SKM-1 treated with dmso at 0.1 percent for 144 hours (cell line): Measurements from ENCODE around the gene CFAP206.

Experiments used
- DNase-seq: peaks from one replicate; lab custom pipeline; 2025; ENCODE audit not compliant: unreplicated experiment; lab: John Stamatoyannopoulos, UW

Gene CFAP206, protein sequence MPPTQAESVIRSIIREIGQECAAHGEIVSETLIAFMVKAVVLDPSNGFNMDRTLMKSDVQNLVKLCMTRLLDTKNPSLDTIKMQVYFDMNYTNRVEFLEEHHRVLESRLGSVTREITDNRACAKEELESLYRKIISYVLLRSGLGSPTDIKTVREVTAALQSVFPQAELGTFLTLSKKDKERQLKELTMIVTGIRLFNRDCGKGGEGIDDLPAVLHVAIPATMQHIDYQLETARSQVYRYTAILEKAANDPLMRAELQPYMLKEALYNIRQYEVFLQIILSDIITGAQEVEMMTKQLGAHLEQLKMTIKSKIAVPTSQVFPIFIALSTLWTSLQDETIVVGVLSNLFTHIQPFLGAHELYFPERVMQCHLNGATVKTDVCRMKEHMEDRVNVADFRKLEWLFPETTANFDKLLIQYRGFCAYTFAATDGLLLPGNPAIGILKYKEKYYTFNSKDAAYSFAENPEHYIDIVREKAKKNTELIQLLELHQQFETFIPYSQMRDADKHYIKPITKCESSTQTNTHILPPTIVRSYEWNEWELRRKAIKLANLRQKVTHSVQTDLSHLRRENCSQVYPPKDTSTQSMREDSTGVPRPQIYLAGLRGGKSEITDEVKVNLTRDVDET

DNA sequence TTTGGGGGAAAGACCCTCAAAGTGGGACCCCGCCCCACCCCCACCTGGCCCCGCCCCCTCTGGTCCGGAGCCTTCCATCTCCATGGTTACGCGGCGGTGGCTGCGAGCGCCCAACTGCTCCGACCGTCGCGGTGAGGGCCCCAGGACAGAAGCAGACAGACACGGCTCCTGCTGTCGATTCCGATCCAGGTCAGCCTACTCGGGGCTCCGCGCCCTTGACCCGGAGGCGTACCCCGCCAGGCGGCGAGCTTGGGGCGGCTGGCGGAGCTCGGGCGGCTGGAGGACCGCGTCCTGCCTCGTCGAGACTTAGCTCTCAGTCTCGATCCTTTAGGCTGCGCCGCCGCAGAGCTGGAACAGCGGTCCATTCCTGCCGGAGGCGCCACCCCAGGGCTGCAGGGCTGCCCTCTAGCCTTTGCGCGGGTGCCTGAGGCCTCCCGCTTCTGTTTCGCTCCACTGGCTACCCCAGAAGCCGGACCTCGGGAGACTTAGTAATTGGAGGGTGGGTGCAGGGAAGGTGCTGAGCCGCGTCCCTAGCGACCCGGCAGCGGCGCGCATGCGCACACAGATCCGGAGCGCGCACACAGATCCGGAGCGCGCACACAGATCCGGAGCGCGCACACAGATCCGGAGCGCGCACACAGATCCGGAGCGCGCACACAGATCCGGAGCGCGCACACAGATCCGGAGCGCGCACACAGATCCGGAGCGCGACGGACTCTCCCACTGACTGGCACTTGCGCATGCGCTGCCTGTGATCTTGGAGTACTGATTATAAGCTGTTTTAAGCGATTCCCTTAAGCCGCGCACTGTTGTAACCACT lies at the start of gene CFAP206:
Gene CFAP206, plus strand, starts transcription at position 72 of the 820 bp plus-strand sequence. CDS start 1,868 bp downstream, outside the sequence.
- DNase-seq, result peak; percentile 67

GRCh38 chr6:87364602-87365252 lies 43.0 kb upstream of the CFAP206 start:
- no peak for DNase-seq

- DNase-seq, result no peak
Observed at GRCh38 chr6:87366072-87366827, 41.5 kb upstream of the CFAP206 start.

DNA sequence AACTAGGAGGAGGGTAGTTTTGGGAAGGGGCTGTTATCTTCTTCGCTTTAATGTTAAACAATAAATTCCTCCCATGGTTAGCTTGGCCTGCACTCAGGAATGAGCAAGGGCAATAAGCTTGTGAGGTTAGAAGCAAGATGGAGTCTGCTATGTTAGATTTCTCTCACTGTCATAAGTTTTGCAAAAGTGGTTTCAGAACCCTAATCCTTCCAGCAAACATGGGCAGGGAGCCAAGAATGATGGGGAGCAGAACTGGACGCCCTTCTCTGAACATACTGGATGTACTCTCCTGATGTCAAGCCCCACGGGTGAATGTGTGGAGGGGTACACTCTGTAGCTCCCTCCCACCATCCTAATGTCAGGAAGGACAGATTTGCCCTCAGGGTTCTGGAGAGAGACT lies 40.9 kb upstream of the CFAP206 start:
- DNase-seq, result no peak

GRCh38 chr6:87373377-87373776 lies 34.4 kb upstream of the CFAP206 start:
- DNase-seq, result no peak

GRCh38 chr6:87375315-87375714 lies 32.5 kb upstream of the CFAP206 start:
- no peak for DNase-seq

- no peak for DNase-seq
Observed at GRCh38 chr6:87376643-87377042, 31.1 kb upstream of the CFAP206 start.

DNA sequence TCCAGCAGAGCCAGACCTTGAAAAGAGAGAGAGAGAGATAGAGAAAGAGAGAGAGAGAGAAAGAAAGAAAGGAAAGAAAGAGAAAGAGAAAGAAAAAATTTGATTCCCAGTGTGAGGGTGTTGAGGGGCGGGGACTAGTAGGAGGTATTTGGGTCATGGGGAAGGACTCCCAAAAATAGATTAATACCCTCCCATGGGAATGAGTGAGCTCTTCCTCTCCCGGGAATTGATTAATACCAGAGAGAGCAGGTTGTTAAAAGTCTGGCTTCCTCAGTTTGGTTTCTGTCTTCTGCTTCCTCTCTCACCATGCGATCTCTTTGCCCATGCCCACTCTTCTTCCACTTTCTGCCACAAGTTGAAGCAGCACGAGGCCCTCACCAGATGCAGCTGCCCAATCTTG lies 28.8 kb upstream of the CFAP206 start:
- DNase-seq, result no peak

GRCh38 chr6:87382861-87383260 lies 24.9 kb upstream of the CFAP206 start:
- no peak for DNase-seq

DNA sequence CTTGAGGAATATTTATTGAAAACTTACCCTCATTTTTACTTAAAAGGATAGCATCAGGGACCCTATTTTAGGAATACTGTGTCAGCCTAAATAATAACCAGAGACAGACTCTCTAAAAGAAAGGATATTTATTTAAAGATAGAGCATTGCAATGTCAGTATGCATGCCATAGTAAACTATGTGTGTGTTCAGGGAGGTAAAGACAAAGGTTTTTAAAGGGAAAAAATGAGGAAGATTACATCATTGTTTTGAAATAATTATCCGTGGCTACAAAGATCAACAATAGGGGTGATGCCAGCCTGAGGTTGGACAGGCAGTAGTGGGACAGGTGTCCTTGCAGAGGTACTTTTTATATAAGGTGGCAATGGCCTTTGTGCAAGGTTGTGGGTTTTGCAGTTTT lies 23.7 kb upstream of the CFAP206 start:
- no peak for DNase-seq

DNA sequence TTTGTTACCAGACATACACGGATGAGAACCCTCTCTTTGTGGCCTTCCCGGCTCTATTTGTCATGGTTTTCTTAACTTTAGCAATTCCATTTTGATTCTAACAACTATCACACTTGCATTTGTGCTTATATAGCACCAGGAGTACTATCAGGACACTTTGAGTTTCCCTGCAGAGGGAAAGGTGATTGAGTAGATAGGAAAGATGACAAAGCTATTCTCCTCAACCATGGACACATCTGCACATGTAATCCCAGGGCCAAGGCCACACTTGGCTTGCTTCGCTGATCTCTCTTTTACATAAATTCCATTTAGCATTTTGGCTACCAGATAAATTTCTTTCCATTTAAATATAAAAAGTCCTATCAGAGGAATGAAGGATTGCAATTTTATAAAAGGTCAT lies 23.3 kb upstream of the CFAP206 start:
- DNase-seq, result no peak

- DNase-seq, result no peak
Observed at GRCh38 chr6:87391334-87391733, 16.4 kb upstream of the CFAP206 start.

DNA sequence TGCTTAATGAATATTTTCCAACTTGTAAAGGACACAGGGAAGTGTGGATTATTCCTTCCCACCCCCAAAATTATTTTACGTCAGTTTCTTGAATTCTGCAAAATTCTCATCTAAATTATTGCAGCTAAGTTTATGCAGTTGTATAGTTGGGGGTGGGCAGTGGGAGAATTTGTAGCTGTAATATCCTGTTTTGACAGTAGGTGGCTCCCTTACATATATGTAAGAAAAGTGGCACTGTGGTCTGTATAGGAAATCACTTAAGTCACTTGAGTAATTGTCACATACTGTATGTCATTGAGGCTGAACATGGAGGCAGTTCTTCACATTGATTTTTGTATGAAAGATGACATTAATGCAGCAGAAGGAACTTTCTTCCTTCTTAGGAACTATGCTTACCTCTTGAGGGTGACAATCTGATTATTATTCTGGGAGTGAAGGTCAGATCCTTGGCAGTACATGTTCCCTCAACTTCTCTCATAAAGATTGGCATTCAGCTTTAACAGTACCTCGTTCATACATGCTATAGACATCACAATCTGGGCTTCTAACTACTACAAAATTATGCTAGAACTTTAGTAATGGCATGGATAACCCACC lies 14.6 kb upstream of the CFAP206 start:
- peak; percentile 79 for DNase-seq

GRCh38 chr6:87395431-87395830 lies 12.3 kb upstream of the CFAP206 start:
- no peak for DNase-seq

DNA sequence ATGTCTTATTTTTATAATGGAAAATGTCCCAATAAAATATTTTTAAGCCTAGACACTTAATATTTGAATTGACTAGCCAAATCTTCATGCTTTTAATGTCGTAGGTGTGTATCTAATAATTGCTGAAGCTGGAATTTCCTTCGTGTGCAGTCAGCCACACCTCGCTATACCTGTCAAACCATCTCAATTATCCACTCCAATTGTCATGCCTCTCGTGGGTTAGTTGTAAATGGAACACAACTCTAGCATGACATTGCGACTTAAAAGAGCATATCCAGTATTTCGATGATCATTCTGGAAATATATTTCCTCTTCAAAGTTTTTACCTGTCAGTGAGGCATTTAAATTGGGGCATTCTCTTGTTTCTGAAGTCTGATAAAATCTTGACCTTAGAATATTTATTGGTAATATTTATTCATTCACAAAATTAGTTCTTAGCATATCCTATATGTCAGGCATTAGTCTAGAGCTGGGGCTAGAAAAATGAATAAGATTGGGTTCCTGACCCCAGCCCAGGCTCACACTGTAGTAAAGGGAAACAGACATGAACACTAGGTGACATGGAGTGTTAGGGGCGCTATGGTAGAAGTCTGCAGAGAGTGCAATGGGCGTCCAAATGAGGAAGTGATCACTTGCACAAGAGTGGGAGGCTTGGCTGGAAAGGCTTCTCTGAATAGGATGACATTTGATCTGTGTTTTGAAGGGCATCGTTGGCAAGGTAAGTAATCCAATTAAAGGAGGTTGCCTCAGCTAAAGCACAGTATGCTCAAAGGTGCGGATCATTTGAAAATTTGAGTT lies 11.0 kb upstream of the CFAP206 start:
- peak; percentile 83 for DNase-seq

GRCh38 chr6:87397656-87398055 lies 10.1 kb upstream of the CFAP206 start:
- DNase-seq, result no peak

- DNase-seq, result no peak
Observed at GRCh38 chr6:87401832-87402231, 5.9 kb upstream of the CFAP206 start.

DNA sequence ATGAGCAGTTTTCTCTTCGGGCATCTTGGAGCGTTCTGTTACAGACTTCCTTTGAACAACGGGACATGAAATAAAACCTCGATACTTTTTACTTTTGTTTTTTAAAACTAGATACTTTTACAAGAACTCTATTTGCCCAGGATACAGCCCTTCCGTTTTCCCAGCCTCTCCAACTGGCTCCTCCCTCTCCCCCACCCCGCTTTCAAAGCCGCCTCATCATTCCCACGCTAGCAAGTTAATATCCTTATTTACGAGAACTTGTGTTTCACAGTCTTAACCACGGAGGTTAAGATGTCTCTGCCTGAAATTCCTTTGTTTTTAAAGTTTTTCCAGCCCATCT lies 241 bp upstream of the CFAP206 start:
- peak; percentile 36 for DNase-seq

DNA sequence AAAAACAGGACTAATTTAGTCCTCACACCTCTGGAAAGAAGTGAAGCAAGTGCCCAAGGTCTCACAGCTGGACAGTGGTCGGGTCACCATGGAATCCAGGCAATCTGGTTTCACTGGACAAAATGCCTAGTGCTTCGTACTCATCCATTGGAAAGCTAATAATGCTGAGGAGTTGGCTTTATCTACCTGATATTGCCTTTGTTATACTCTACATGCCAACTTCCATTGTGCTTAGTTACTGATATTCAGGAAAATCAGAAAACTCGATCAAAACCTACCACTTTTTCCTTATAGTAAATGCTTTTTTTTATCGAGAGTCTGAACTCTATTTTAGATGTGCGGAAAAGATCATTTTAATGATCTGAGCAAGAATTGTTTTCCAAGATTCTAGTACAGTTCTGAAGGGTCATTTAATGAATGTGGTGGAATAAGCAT lies 966 bp downstream of the CFAP206 start:
- DNase-seq, result no peak
